Skin epidermis (tissue), 12 donors: ENCODE measurements around the gene HIVEP3.

Source experiments
- H3K27ac ChIP-seq, 21 experiments: fragments of 200-600 bp; sonication (generic) in 11 of 21; one replicate each; pipeline ENCODE4 v1.5.0; 2020; ENCODE audit warnings: mild to moderate bottlenecking in 3 of 21, inconsistent platforms in 2 of 21, moderate library complexity in 2 of 21
- H3K4me3 ChIP-seq, 7 experiments: fragments of 200-600 bp; sonication (generic) in 2 of 7; one replicate each; pipeline ENCODE4 v1.5.0; 2020; ENCODE audit warnings: inconsistent platforms in 2 of 7, mild to moderate bottlenecking in 2 of 7, moderate library complexity in 1 of 7

Gene HIVEP3

DNA sequence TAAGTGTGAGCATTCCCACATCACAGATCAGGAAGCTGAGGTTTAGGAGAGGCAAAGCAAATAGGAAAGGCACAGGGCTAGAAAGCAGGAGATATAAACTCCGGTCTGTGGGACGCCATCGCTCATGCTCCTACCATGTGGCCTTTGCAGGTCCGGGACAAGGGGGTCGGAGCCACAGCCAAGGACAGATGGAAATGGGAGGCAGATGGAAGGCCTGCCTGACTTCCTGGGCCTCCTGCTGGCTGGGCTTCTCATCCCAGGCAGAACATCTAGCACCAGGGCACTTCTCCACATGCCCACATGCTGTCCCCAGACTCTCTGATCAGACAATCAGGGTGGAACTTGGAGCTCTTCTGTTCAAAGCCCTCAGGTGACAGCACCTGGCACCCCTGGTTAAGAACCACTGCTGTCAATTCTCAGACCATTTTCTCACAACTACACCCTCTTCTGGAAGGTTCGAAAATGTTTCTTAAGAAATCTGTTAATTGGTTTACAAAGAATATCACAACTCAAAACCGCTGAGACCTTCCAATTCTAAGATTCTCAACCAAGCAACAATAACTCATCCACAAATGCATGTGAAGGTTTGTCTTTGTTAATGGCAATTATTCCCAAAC, 260.9 kb downstream of the HIVEP3 start:
- no peak overlapping the region for H3K4me3 ChIP-seq
- peak overlapping the region in 1 of 21 experiments; percentile 3 for H3K27ac ChIP-seq

DNA sequence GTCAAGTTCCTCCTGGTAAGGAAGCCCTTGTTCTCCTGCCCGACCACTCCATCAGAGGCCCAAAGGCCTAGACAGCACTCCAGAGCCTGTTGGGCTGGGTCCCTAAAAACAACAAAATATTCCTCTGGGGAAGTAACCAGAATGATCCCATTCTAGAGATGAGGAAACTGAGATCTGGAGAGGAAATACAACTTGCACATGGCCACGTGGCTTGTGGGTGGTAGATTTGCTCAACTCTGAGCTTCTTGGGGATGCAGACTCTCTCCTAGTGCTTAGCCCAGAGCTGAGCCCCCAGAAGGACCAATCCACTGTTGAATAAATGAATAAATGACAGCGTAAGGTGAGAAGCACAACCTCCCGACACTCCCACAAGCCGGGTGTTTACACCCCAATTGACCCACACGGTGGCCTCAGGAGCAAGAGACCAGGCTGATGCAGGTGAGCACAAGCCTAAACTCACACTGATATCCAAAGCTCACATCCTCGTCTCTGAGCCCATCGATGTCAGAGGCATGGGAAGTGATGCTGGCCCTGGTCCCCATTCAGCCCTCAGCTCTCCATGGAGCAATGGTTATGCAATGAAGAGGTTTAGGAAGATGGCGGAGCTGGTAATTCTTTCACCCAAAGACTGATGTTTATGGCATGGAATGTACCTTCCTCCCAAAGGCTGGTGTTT, 261.8 kb downstream of the HIVEP3 start:
- Histone ChIP-seq H3K4me3 (no peak overlapping the region), H3K27ac (no peak overlapping the region)

DNA sequence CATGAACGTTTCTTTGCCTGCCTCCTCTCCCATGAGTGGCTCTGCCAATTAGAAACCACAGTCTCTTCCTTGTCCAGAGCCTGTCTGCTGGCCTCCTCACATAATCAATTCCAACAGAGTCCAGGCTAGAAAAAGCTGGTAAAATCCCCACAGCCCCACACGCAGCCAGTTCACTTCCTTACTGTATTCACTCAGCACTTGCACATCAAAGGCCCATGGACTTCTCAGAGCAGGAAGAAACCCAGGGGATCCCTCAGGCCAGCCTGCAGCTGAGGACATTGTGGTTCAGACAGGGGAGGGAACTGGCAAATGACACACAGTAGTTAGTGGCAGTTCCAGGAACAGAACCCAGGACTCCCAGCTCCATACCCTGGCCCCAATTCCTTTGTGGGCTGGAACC, 262.7 kb downstream of the HIVEP3 start:
- Histone ChIP-seq H3K4me3 (no peak overlapping the region), H3K27ac (peak overlapping the region in 2 of 21 experiments; percentile 16 to 35)

DNA sequence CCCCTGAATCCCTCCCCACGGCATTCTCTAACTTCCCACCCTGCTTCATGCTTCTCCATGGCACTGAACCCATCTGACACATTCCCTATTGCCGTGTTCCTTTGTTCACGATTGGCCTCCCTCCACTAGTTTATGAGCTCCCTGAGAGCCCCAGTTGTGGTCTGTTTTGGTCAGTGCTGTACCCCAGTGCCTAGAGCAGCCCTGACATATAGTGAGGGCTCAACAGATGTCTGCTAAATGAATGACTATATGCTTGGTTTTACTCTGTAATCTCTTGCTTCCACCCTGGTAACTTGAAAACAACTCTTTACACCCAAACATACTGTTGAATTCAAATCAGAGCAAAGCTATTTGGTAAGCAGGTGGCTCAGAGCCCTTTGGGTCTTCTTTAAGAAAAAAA, 263.1 kb downstream of the HIVEP3 start:
- peak overlapping the region in 2 of 21 experiments; percentile 16 to 35 for H3K27ac ChIP-seq
- no peak overlapping the region for H3K4me3 ChIP-seq

DNA sequence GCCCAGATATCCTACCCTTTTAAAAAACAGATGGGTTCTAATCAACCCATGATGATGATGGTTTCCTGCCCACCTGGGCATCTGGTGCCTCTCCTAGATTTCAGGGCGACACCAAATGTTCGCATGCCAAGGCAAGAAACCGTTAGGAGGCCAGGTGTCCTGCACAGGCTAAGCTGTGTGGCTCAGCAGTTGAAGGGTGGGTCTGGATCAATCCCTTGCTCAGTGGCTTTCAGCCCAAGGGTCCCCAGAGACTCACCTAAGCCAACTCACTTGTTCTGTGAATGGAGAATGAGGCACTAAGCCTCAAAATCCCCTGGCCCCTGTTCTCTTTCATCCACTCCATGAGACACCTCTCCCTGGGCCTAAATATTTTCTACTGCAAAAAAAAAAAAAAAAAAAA, 265.1 kb downstream of the HIVEP3 start:
- H3K4me3 ChIP-seq = no peak overlapping the region
- no peak overlapping the region for H3K27ac ChIP-seq

DNA sequence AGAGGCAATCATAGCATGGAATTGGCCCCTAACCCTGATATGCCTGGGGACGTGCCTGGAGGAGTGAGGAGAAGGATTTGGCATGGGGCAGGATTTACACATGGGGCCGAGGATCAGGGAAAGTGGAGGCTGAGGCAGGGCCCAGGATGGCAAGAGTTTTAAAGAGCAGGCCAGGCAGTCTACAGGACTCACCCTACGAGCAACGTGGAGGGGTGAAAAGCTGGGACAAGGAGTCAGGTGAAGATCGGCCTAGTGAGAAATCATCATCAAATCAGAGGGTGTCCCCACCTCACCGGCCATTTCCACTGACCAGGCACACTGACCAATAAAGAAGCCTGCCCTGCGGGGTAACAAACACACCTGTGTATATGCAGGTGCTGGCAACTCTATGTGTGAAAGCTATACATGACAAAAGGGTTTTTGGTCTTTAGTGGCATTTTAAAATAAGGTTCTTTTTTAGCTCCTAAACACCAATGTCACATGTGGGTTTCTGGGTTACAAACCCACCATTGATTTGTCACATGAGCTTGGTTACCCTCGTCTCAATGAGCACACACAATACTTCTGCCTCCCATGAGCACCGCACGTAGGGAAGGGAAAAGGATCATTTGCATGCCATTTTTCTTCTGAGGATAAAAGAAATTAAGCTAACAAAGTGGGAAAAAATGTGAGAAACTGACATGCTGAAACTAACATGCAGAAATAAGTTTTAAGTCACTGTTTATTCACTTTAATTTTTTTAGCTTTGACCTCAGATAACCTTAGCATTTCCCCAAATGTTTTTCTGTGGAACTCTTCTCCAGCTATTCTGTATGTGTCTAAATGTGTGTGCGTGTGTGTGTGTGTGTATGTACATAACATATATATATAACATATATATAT, 266.1 kb downstream of the HIVEP3 start:
- H3K4me3 ChIP-seq = no peak overlapping the region

DNA sequence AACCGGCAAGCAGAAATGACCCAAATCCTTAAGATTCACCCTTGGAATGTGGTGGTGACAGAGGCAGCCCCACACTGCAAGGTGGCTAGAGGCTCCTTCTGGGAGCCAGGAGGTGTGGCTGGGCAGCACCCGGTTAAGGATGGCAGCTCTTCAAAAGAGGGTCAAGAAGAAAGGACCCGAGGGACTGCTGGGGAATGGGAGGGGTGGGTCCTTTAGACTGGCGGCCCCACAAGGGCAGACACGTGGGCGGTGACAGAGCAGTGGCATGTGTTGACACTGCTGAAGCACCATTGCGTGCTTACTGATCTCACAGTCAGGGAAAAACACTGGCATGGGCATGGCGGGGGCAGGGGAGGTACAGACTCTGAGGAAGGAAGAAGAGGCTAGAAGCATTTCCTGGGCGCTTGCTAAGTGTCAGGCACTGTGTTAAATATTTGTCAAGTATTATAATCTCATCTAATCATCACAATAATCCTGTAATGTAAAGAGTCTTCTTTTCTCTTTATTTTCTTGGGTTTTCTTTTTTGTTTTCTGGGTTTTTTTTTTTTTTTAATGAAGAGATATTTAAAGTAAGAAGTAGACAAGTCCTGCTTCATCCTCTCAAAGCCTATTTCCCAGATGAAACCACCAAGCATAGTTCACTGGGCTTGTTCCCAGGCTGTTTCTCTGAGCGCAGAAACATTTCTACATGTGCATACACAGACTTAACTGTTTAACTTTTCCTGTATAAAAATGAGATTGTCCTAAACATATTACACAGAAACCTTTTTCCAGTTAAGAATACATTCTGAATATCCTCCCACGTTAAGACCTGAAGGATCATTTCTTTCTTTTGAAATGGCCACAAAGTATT, 268.5 kb downstream of the HIVEP3 start:
- Histone ChIP-seq H3K27ac (peak overlapping the region in 2 of 21 experiments; percentile 12 to 26), H3K4me3 (no peak overlapping the region)

More for the DNA sequence above, 266.1 kb downstream of the HIVEP3 start:
- H3K27ac ChIP-seq = no peak overlapping the region

DNA sequence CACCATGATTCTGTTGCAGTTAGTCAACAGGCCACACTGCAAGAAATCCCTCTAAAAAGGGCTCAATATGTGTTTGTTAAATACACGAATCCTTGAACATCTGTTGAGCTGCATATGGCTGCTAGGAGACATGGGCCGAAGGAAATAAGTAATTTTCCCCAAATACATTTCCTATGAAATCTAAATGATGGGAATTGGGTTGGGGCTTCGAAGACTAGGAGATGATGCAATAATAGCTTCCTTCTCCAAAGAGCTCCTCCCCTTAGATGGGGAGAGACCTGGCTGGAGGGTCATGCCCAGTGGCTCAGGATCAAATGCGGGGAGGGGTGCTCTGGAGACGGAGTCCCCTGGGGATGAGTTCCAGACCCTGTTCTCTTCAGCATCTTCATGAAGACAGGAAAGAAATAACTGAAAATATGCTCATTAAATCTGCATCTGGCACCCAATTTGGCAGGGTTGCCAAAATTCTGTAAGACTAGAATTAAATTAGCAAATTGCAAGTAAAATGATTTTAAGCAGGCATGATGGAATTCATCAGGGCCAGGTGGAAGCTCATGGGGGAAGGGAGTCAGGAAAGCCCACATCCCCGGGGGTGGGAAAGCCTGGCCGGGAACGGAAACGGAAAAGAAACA, 269.2 kb downstream of the HIVEP3 start:
- H3K27ac ChIP-seq = peak overlapping the region in 1 of 21 experiments; percentile 26
- H3K4me3 ChIP-seq = no peak overlapping the region

DNA sequence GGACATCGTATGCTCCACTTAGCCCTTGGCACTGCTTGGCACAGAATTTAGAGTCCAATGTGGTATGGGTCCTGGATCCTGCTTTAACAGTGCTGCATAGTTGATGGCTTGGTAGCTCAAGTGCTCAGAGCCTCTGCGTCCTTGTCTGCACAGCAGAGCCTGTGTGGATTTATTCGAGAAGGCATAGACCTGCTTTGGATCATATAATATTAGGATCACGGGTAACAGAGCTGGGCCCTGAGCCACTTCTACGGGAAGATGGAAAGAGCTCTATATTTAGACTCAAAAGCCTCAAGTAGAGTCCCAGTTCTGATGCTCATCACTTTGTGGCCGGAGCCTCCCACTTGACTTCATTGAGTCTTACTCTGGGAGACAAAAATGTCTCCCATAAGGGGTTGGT, 269.9 kb downstream of the HIVEP3 start:
- H3K27ac ChIP-seq = no peak overlapping the region

DNA sequence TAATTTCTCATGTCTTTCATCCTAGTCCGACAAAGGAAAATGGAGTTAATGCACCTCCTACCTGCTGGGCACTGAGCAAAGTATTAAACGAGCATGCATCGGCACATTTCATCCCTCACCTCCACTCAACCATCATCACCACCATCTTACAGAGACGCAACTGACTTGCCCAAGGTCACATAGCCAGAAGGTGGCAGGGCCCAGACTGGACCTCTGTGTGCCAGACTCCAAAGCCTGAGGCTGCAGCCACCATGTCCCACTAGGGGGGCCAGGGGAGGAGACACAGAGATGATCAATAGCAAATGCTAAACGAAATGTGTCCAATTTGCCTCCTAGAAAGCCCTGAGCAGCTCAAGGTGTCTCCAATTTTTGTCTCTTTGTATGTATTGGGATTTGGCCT, 270.5 kb downstream of the HIVEP3 start:
- Histone ChIP-seq H3K27ac (no peak overlapping the region), H3K4me3 (no peak overlapping the region)

More for the DNA sequence above, 269.9 kb downstream of the HIVEP3 start:
- H3K4me3 ChIP-seq = no peak overlapping the region

DNA sequence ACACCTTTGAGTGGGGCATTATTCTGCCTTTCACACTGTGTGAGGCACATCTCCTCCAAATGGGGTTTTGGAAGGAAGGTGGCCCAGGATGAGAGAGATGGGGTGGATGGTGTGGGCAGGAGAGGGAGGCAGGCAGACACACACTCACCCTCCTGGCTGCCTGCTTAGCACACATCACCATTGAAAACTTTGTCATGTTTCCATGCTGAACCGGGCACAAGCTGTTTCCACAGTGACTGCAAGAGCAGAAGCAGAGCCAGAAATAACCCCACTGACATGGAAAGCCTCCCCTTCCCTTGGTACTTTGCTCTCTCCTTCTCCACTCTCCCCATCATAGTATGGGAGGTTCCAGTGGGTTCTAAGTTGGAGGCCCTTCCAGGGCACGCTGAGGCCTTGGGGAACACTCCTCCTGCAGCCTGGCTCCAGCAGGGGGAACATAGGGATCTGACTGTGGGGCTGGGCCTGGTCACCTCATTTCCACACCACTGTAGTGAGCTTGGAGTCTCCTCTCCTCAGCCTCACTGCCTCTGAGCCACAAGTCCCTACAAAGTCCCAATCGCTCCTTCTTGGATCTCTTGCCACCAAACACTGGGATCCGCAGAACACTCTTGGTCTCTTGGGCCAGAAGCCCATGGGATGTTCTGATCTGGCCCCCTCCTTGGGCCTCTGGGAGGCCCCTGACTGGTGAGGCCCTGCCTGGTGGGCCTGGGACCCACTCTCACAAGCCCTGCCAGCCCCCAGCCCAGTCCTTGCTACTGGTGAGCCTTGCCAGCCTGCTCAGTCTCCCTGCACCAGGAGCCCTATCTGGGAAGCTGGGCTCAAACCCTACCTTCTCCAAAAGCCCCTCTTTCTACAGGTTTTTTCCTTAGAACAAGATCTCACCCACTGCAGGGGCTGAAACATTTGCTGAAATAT, 271.2 kb downstream of the HIVEP3 start:
- H3K27ac ChIP-seq = no peak overlapping the region
- H3K4me3 ChIP-seq = no peak overlapping the region

DNA sequence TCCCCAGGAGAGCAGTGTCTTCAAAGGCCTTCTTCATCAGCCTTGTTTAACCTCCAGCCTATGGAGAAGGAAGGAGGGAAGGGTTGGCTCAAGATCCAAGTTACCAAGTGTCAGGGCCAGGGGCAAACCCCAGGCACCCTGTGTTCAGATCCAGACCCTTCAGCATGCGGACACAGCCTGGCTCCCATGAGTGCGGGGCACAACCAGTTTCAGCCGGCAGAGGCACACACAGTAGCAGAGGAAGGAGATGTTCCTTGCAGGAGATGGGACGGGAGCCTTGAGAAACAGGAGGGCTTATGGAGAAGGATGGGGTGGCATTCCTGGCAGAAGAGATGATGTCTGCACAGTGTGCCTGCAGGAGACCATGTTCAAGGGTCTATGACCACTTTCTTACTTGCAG, 272.5 kb downstream of the HIVEP3 start:
- Histone ChIP-seq H3K4me3 (no peak overlapping the region), H3K27ac (no peak overlapping the region)

DNA sequence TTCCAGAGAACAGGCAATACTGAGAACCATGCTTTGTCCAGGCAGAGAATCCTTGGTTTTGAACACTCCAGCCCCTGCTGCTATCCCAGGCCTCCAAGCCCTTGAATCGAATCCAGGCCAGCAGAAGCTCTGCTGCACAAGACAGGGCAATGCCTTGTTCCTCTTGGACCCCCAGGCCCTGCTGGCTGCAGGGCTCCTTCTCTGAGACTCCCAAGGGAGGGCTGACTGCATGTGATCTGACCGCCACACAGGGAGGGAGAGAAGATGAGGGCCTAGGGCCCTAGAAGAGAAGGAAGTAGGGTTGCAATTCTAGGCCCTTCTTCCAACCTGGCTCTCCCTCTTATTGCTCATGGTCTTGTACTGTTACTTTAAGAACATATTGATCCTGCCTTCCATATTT, 273.7 kb downstream of the HIVEP3 start:
- Histone ChIP-seq H3K4me3 (no peak overlapping the region), H3K27ac (no peak overlapping the region)

DNA sequence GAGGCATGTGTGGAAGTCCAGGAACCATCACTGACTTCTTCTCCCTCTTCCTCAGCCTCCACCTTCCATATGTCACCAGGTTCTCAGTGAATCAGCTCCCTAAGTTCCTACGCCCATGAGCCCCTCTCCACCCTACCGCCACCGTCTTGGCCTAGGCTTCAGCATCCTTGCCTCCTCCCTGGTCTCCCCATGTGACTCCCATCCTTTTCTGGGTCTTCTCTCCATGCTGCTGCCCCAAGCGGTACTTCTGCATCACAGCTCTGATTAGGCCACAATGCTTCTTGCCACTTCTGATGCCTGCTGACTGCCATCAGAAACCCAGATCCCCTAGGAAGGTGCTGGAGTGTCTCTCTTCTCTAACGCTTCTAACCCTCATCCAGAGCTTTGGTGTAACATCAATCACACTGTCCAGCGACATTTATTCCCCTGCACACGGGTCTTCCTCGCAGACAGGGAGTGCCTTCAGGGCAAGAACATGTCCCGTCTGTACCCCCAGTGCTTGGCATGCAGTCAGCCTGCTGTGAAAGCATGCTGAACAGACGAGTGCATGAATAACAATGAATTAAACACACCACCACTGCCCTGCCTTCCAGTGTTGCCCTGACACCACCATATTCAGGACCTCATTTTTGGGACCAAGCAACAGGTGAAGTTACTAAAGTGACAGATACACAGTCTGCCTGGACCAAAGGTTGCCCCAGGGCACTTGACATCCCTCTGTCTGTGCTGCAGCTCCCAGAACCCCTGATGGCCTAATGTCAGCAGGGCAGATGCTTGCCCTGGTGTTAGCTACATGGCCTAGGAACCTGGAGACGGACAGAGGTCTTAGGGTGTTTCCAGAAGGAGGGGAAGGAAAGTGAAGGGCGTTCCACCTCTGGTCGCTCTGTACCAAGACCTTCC, 275.6 kb downstream of the HIVEP3 start:
- Histone ChIP-seq H3K27ac (no peak overlapping the region), H3K4me3 (no peak overlapping the region)

DNA sequence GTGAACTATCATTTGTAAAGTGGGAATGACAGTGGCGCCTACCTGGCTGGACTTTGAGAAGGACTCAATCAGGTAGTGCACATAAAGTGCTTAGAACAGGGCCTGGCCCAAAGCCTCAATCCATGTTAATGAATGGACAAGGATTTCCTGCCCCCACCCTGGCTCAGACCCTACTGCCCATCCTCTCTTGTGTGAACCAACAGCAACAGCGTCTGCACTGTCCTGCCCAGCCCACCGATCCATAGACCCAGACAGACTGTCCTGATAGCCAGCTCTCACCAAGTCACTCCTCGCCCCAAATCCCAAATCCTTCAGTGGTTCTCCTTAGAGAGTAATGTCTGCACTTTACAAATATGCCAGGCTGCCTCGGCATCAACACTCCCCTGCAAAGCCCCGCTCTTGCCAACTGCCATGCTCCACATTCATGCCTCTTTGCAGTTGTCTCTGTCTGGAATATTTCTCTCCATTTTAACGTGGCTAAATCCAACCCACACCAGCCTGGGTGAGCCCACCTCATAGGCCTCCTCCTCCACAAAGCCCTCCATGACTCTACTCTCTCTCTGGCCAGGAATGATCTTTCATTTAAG, 276.7 kb downstream of the HIVEP3 start:
- H3K27ac ChIP-seq = no peak overlapping the region
- H3K4me3 ChIP-seq = no peak overlapping the region

DNA sequence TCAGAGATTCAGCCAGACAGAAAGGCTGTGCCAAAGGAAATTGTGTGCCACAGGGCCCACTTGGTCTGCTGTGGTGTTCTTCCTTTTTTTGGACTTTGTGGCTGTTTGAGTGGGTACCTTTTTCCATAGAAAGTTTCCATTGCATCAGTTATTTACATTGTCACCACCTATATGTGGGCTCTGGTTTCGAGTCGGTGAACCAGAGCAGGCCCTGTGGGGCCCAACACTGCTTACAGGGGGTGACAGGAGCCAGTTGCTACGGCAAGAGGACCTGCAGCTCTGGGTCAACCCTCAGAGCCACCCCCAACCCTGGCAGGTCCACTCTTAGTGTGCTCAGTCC, 277.3 kb downstream of the HIVEP3 start:
- Histone ChIP-seq H3K4me3 (no peak overlapping the region), H3K27ac (no peak overlapping the region)
